Brain pericyte (primary cell): Measurements from ENCODE around the gene ZIC4.
A peak's percentile ranks its signal among the peaks of the same experiment; 100 is the strongest.

Experiments used
- DNase-seq: peaks from one replicate; pipeline ENCODE4 v3.0.0-alpha.2; 2012; ENCODE audit warnings: low read depth, low spot score

ZIC4 gene

DNA sequence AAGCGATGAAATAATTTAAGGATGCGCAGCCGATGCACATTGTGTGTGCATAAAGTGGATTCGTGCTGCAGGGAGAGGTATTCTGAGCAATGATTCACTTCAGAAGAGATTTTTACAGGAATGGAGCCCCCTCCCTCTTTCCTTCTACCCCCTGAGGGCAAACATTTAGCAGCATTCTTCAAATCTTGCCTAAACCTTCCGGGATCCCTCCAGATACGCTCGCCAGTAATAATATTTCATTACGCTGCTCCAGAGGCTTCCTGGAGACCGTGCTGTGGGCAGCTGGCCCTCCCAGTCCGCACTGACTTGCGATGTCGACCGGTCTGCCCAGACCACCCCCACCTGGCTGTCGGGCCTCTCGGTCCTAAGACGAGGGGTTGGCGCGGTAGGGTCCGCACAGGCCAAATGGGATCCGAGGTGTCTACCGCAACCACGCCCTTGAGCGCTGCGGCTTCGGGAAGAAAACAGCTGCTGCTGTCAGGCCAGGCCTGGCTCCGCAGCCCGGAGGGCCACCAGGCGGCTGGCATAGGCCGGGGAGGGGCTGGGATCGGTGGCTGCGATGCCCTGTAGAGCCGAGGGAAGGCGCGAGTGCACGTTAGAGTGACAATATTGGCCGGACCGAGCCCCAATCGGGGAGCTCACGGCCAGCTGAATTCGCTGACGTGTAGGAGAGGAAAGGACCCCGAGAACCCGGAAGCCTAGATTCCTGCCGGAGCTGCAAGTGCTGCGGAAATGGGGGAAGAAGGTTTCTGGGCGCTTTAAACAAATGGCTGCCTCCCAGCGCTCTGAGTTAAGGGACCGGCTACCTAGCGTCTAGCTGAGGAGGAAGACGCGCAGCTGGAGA, 14.3 kb downstream of the ZIC4 start:
- DNase-seq = peak; percentile 91

GRCh38 chr3:147390589-147391569, 15.5 kb downstream of the ZIC4 start:
- no peak for DNase-seq

DNA sequence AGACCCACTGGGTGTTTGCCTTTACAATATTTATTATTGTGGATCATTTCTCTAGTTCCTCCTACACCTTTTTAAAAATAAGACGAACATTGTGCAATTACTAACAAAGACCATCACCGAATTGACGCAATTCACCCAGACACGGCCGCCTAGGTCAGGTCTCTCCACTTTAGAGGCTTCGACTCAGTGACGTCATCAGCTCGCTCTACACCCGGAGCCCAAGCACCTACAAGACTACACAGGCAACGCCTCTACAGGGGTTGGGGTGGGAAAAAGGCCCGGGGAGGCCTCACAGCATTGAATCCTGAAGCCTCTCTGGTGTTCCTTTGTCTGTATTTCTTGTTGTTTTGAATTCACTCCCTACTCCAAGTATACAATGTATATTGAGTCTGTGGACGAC, 16.6 kb downstream of the ZIC4 start:
- peak; percentile 83 for DNase-seq

GRCh38 chr3:147388700-147389580, 17.4 kb downstream of the ZIC4 start:
- no peak for DNase-seq

DNA sequence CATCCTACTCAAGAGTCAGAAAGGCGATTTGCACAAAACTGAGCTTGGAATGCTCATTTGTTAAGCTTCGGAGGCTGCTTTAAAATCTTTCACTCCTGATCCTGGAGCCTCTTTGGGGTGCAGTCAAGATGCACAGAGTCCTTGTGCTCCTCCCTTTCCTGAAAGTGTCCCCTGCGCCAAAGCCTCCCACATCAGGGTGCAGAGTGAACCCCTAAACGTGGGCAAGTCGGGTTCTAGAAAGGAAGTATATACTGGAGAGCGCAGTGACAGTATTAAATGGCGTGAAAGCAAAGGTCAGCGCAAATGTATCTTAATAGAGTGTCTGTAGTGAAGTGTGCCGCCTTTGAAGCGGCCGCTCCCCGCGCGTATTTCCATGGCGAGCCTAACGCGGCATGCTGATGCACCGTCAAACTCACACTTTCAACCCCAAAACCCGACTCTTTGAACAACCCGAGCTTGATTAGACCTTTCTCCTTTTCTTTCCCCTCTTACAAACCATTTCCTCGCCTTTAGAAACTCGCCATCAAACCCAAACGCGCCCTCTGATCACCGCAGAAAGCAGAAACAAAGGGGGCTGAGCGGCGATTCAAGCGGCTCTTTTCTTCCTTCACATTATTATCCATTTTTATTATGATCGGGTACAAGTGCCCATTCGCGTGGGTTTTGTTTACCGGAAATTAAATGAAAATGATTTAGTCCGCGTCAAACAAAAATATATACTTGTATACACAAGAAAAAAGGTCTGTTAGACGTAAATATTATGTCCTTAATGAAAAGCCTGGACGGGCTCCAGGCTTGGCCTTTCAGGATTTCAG, 18.3 kb downstream of the ZIC4 start:
- DNase-seq = no peak

DNA sequence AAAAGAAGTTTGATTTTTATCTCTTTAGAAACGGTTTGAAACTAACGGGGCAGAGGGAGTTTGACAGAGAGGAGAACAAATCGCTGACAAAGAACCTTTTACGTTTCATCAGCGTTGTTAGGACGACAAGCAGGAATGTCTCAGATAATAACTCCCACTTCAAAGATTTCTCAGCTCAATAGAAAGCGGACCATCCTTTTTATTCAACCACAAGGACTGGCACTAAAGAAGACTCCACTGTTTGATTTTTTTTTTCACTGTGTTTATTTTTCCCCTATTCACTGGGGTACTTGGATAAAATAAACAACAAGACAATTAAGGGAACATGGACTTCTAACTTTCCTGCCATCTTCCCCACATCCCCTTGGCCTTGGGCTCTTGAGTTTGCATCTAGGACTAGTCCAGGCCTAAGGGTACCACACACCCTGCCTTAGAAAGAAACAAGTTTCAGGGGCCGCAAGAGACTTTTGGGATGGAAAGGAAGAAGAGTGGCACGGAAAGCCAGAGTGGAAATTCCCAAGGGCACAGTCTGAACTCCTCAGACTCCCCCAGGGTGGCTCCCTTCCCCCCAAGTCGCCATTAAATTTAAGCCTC, 19.0 kb downstream of the ZIC4 start:
- DNase-seq = no peak

DNA sequence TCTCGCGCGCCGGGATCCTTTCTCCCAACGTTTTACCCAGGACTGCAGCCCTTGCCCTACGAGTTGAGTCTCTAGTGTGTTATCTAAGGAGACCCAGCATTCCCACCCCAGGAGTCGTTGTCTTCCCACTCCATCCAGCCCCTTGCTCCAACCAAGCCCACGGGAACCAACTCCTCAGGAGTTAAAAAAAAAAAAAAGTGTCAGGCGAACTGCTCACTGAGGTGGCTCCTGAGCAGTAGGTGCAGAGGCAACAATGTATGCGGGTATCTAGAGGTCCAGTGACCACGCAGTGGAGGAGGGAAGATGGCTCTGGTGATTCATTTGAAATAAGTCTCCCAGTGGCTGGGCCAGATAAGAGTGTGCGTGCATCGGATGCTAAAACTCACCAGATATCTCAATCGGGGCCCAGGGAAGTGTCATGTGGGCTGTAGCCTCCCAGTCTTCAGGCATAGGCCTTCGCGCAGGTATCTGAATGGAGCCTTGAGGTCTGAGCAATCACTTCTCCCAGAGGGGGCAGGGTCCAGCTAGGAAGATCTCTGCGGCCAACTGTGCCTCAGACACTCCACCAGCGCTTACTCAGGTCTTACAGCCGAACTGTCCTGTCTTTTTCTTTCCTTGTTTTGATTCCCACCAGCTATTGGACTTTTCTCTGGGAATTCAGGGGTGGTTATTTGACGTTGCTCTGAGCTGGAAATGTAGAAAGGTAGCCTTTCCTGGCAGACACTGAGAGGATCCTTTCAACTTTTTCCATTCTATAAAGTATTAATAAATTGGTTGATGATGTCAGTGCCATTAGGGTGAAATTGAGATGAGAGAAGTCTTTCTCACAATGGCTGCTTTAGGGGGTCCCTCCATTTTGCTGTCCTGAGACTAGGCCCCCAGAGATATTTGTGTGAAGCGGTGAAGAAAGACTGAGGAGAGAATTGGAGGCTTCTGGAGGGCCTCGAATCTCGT, 21.0 kb downstream of the ZIC4 start:
- no peak for DNase-seq

GRCh38 chr3:147384210-147385058, 21.9 kb downstream of the ZIC4 start:
- DNase-seq = no peak

- no peak for DNase-seq
Measured at GRCh38 chr3:147383617-147384016, 22.7 kb downstream of the ZIC4 start.

- no peak for DNase-seq
Measured at GRCh38 chr3:147381596-147381995, 24.7 kb downstream of the ZIC4 start.

DNA sequence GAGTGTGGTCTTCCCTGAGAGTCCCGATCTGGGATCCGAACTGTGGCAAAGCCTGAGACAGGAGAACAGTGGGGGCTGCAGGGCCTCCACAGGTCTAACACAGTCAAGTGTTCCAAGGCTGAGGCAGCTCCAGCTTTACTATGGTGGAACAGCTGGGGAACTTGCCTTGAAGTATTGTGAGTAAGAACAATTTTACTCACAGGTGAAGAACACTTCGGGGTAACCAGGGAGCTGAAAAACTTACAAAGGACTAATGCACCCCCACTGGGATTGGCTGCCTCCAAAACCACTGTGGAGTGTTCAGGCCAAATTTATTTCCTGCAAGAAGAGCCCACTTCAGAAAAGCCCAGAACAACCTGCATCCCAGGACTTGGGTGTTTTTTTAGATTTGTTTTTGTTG, 25.4 kb downstream of the ZIC4 start:
- DNase-seq = no peak

- no peak for DNase-seq
Measured at GRCh38 chr3:147380387-147380951, 25.9 kb downstream of the ZIC4 start.

GRCh38 chr3:147379651-147380050, 26.7 kb downstream of the ZIC4 start:
- DNase-seq = no peak

DNA sequence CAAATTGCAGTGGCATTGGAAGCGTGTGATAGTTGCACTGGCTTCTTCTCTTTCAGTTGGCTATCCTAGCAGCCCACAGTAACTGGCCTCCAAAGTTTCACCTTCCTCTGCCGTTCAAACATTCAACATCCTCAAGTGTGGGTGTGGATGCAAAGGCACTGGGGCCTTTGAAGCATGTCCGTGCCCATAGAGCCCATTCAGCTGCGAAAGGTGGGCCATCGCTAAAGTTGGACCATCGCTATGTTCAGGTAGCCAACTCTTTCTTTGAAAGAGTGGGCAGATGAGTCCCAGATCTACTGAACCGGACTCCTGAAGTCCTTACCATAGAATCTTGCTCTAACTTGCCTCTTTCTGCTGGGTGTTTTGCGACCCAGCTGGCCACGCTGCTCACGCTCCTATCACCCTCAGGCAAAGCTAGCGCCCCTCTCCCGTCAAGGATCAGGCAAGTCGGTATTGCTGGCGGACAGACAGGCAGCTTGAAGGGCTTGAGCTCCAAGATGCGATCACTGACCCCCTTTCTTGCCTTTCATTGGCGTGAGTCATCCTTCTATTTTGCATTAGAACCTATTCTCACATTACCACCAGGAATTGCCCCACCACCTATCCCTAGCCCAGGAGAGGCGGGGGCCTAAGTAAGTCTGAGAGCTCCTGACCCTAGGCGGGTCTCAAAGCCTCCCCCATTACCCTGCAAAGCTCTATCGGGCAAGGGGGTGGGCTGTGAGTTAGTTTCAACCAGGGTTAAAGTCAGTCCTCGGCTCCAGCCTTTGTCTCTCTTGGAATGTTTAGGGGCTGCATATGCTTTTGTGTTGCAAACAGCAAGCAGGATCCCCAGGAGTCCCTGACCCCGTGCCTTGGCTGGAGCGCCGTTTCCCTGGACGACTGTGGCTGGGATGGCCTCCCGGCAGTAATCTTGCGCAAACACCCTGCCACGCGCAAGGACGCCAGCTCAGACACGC, 28.7 kb downstream of the ZIC4 start:
- no peak for DNase-seq

DNA sequence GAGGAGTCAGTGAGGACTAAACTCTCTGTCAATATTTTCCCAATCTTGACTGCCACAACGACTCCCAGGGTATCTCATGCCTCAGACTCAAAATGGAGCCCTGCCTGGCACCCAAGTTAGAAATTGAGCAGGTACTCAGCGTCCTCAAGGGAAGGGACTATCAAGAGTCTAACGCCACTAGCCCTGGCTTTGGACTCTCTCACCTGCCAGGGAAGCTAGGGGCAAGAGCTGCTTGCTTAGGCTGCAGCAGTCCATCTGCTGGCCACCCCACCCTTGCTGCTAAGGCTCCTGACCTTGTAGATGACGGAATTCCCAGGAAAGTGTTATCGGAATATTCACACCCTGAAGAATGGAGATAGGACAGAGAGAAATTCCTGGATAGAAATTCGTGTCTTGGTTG, 33.0 kb downstream of the ZIC4 start:
- DNase-seq = no peak

DNA sequence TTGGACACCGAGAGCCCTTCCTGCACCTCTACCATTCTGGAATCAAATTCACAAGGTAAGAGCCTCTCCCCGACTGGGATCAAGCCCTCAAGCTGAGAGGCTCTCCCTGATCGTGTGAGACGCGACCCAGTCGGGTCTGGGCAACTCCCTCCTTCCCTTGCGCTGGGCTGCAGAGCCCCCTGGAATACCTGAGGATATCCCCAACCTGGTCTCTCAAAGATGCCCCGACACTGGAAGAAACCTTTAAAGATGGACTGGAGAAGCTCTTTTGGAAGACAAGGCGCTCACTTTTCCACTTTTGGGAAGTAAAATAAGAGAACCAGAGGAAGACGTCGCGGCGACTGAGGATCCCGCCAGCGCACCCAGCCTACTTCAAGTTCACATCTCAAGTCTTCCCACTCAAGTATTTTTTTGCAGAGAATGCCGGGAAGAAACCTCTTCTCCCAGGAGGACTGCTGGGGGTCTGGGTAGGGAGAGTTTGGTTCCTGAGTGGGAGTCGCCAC, 33.8 kb downstream of the ZIC4 start:
- no peak for DNase-seq
